GM12892 (cell line): ENCODE data around the gene ZDHHC4.
"Not testable (repeated sequence)": the region's sequence is repeated elsewhere in the genome, so short reads cannot be mapped to it uniquely, and the experiment has no call there.

Experiments
- POLR2A ChIP-seq: IDR thresholded peaks from 2 replicates; pipeline ENCODE4 v1.6.1; 2011; ENCODE audit warnings: low read depth, low read length, control low read depth
- POLR2AphosphoS5 ChIP-seq: IDR thresholded peaks from 2 replicates; pipeline ENCODE4 v1.6.1; 2011; ENCODE audit warnings: low read depth, low read length, control low read depth
- TAF1 ChIP-seq: IDR thresholded peaks from 2 replicates; pipeline ENCODE4 v1.6.1; 2011; ENCODE audit warnings: low read depth, mild to moderate bottlenecking, control low read depth, low read length, borderline replicate concordance

DNA sequence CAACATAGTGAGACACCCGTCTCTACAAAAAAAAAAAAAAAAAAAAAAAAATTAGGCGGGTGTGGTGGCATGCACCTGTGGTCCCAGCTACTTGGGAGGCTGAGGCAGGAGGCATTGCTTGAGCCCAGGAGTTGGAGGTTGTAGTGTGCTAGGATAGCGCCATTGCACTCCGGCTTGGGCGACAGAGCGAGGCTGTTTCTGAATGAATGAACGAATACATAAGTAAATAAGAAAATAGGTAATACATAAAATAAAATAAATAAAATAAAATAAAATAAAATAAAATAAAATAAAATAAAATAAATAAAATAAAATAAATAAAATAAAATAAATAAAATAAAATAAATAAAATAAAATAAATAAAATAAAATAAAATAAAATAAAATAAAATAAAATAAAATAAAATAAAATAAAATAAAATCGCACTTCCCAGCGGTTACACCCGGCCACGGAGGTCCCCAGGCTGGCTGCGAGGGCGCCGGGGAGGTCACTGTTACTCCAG, 336 bp upstream of the ZDHHC4 start:
- TF ChIP-seq POLR2A, POLR2AphosphoS5, TAF1: not testable (repeated sequence)
